NB4 (cell line): ENCODE results near the gene FRMPD3.
A peak's percentile ranks its signal among the peaks of the same experiment; 100 is the strongest.

Experiments
- DNase-seq: peaks from one replicate; pipeline ENCODE4 v3.0.0; 2010; ENCODE audit warnings: low read depth
- H3K4me3 ChIP-seq: one replicate; pipeline ENCODE4 v1.5.1; 2011; ENCODE audit warnings: mild to moderate bottlenecking, low read depth, low read length, moderate library complexity
- MYC ChIP-seq: IDR thresholded peaks from 2 replicates; pipeline ENCODE4 v1.6.1; 2011; ENCODE audit warnings: low read depth, low read length
- POLR2A ChIP-seq: IDR thresholded peaks from 2 replicates; pipeline ENCODE4 v1.6.1; 2011; ENCODE audit warnings: mild to moderate bottlenecking; ENCODE audit not compliant: insufficient read length; ENCODE audit errors: extremely low read depth
- TF ChIP-seq, protein P1 (sequence below): IDR thresholded peaks from 2 replicates; pipeline ENCODE4 v1.6.1; 2011; ENCODE audit warnings: low read depth, low read length
- TF ChIP-seq, protein P2 (sequence below): IDR thresholded peaks from one replicate; pipeline ENCODE4 v1.5.1; 2012; ENCODE audit warnings: low read depth, low read length

FRMPD3 gene

DNA sequence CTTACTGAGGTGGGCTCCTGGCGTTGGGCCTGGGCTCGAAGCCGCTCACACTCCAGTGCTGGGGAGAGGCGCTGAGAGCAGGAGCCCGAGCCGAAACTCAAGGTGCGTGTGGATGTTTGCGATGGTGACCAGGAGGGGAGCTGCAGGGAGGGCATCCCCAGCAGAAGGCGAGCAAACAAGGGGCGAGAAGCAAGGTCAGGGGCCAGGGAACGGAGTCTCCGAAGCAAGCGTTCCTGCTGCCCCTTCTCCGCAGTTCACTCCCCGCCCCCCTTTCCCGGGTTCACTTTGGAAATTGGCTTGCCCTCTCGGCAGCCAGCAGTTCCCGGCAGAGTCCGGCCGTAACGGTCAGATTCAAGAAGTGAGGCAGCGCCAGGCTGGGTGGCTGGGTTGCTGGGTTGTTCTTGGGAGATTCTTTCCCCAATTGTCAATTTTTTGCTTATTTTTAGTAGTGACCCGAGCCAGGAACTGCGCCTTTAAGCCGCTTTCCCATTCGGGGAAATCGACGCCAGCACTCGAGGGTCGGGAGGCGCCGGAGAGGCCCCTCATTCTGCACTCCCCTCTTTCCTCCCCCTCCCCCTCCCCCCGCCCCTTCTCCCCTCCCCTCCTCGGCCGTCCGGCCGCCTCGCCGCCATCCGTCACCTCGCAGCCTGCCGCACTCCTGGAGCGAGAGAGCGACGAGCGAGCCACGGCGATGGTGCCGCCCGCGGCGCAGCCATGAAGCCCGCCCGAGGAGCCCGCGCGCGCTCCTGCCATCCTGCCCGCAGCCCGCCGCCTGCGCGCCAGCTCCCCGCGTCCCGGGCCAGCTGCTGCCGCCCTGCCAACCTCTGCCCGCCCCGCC is at the start of gene FRMPD3:
TSS of gene FRMPD3 (plus strand) at position 655 of the 838 bp plus-strand sequence. CDS start 76,937 bp downstream, outside the sequence.
- TF ChIP-seq, protein P1, sequence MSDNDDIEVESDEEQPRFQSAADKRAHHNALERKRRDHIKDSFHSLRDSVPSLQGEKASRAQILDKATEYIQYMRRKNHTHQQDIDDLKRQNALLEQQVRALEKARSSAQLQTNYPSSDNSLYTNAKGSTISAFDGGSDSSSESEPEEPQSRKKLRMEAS = no peak
- TF ChIP-seq POLR2A (no peak), MYC (no peak)
- TF ChIP-seq, protein P2, sequence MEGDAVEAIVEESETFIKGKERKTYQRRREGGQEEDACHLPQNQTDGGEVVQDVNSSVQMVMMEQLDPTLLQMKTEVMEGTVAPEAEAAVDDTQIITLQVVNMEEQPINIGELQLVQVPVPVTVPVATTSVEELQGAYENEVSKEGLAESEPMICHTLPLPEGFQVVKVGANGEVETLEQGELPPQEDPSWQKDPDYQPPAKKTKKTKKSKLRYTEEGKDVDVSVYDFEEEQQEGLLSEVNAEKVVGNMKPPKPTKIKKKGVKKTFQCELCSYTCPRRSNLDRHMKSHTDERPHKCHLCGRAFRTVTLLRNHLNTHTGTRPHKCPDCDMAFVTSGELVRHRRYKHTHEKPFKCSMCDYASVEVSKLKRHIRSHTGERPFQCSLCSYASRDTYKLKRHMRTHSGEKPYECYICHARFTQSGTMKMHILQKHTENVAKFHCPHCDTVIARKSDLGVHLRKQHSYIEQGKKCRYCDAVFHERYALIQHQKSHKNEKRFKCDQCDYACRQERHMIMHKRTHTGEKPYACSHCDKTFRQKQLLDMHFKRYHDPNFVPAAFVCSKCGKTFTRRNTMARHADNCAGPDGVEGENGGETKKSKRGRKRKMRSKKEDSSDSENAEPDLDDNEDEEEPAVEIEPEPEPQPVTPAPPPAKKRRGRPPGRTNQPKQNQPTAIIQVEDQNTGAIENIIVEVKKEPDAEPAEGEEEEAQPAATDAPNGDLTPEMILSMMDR = no peak
- no peak within 1 kb of the TSS for H3K4me3 ChIP-seq
- no peak for DNase-seq

DNA sequence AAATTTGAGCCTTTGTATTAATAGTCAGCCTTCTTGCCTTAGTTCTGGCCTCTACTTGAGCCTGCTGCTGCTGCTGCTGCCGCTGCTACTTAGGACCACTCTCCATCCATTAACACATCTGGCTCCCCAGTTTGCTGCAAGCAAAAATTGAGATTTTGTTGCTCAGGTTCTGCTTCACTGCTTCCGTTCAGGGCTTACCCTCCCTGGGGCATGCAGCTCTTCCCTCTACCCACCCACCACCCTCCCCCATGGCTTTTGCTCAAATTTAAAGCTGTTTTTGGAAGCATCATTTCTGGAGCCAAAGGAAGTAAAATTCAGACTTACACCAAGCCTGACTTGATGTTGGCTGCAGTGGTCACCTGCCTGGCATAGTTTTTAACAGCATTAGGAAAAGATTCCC is 28.9 kb upstream of the FRMPD3 start:
- no peak for DNase-seq
- H3K4me3 ChIP-seq = no peak overlapping the region
- TF ChIP-seq, protein P1 = no peak
- TF ChIP-seq, protein P2 = no peak

DNA sequence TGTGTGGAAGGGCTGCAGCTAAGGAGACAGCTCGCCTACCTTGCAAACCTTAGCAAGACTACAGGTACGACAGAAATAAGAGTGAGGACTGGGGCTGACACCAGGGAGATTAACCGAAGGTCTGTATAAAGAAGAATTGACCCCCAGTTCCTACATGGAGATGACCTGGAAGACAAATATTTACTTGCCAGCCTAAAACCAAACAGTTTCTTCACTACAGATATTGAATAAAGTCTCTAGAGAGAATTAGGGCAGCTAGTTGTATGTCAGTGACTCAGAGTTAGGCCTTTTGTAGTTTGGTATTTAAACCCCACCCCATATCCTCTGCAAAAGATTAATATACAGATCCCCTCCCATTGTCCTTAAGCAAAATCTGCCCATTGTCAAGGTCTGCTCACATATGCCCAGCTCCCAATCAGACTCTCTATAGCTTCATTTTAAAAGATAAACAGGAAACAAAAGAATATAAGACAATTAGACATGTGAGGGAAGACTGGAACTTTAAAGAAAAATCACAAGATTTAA is 28.1 kb upstream of the FRMPD3 start:
- no peak for DNase-seq
- H3K4me3 ChIP-seq = no peak overlapping the region
- no peak for TF ChIP-seq MYC
- TF ChIP-seq, protein P1 = no peak
- no peak for TF ChIP-seq POLR2A
- TF ChIP-seq, protein P2 = no peak

DNA sequence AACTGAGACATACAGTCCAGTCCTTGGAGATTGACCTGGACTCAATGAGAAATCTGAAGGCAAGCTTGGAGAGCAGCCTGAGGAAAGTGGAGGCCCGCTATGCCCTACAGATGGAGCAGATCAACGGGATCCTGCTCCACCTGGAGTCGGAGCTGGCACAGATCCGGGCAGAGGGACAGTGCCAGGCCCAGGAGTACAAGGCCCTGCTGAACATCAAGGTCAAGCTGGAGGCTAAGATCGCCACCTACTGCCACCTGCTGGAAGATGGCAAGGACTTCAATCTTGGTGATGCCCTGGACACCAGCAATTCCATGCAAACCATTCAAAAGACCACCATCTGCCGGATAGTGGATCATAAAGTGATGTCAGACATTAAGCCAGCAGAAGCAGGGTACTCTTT is 20.4 kb upstream of the FRMPD3 start:
- TF ChIP-seq, protein P1 = no peak
- TF ChIP-seq POLR2A (no peak), MYC (no peak)
- TF ChIP-seq, protein P2 = peak; percentile 33
- DNase-seq = peak; percentile 43

DNA sequence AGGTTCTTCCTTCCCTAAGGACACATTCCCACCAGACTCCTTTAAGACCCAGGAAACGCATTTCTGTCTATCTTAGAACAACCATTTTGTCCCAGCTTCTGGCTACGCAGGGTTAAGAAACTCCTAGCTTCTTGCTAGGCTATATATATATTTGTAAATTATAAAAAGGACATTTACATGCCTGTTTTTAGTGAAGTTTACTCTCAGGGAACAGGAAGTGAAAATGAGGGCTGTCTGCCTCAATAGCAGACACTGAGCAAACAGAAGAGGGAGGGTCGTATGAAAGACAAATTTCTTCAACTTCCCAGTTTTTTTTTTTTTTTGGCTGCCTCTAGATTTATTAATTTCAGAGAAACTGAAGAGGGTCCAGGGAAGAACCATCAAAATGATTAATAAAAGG is 9.3 kb upstream of the FRMPD3 start:
- no peak overlapping the region for H3K4me3 ChIP-seq
- TF ChIP-seq POLR2A (no peak), MYC (no peak)
- TF ChIP-seq, protein P1 = no peak
- TF ChIP-seq, protein P2 = no peak
- no peak for DNase-seq

More for the DNA sequence above, 20.4 kb upstream of the FRMPD3 start:
- H3K4me3 ChIP-seq = no peak overlapping the region
